GM23248 (cell line): Measurements from ENCODE around the gene ZER1. TPM values are rescaled to one million over a fixed set of nuclear protein-coding genes. Genes with fewer than 3 reads are reported as not detected.

Source experiments
- DNase-seq: peaks from one replicate; pipeline ENCODE4 v3.0.0-alpha.2; 2015
- H2AFZ ChIP-seq: fragments of 200-600 bp; sonication (generic); 2 replicates; pipeline ENCODE4 v1.6.1; 2016; ENCODE audit warnings: antibody characterized with exemption
- H3F3A ChIP-seq: fragments of 200-600 bp; sonication (generic); 2 replicates; pipeline ENCODE4 v1.6.1; 2016; ENCODE audit warnings: mild to moderate bottlenecking, antibody characterized with exemption, mixed run types; ENCODE audit not compliant: insufficient read depth
- H3K27ac ChIP-seq: fragments of 200-600 bp; sonication (generic); 2 replicates; pipeline ENCODE4 v1.5.1; 2016; ENCODE audit warnings: mild to moderate bottlenecking
- H3K27me3 ChIP-seq: fragments of 200-600 bp; sonication (generic); replicated peaks from 2 replicates; pipeline ENCODE4 v1.6.1; 2016; ENCODE audit warnings: mild to moderate bottlenecking; ENCODE audit not compliant: insufficient read depth
- H3K36me3 ChIP-seq: fragments of 200-600 bp; sonication (generic); 2 replicates; pipeline ENCODE4 v1.6.1; 2016; ENCODE audit warnings: low read depth, mild to moderate bottlenecking
- H3K4me1 ChIP-seq: fragments of 200-600 bp; sonication (generic); 2 replicates; pipeline ENCODE4 v1.6.1; 2016; ENCODE audit warnings: mild to moderate bottlenecking; ENCODE audit not compliant: insufficient read depth
- H3K4me2 ChIP-seq: fragments of 200-600 bp; sonication (generic); one replicate; pipeline ENCODE4 v1.6.1; 2016; ENCODE audit warnings: mild to moderate bottlenecking; ENCODE audit not compliant: unreplicated experiment
- H3K4me3 ChIP-seq: fragments of 200-600 bp; sonication (generic); 2 replicates; pipeline ENCODE4 v1.5.1; 2016; ENCODE audit warnings: mild to moderate bottlenecking
- H3K79me2 ChIP-seq: fragments of 200-600 bp; sonication (generic); 2 replicates; pipeline ENCODE4 v1.6.1; 2016; ENCODE audit warnings: mild to moderate bottlenecking; ENCODE audit not compliant: insufficient read depth
- H3K9ac ChIP-seq: fragments of 200-600 bp; sonication (generic); 2 replicates; pipeline ENCODE4 v1.6.1; 2016; ENCODE audit warnings: mild to moderate bottlenecking
- H3K9me2 ChIP-seq: fragments of 200-600 bp; sonication (generic); 2 replicates; pipeline ENCODE4 v1.6.1; 2016; ENCODE audit warnings: mixed run types, mild to moderate bottlenecking, moderate library complexity; ENCODE audit not compliant: insufficient read depth
- H3K9me3 ChIP-seq: fragments of 200-600 bp; sonication (generic); one replicate; pipeline ENCODE4 v1.6.1; 2017; ENCODE audit warnings: low read depth
- H4K20me1 ChIP-seq: fragments of 200-600 bp; sonication (generic); 2 replicates; pipeline ENCODE4 v1.6.0; 2016; ENCODE audit not compliant: insufficient read depth
- EZH2 ChIP-seq: fragments of 200-600 bp; sonication (generic); IDR thresholded peaks from 2 replicates; pipeline ENCODE4 v1.6.1; 2018; ENCODE audit warnings: antibody characterized with exemption, mild to moderate bottlenecking; ENCODE audit not compliant: insufficient read depth, poor library complexity, severe bottlenecking
- EZH2phosphoT487 ChIP-seq: fragments of 200-600 bp; sonication (generic); IDR thresholded peaks from 2 replicates; pipeline ENCODE4 v1.6.1; 2018; ENCODE audit warnings: antibody characterized with exemption, moderate library complexity, mild to moderate bottlenecking, low read depth; ENCODE audit not compliant: insufficient read depth
- WGBS, 2 experiments: methylation state at CpG; one replicate each; pipeline ENCODE4 v1.1.6; 2015 to 2017; ENCODE audit warnings: low lambda C conversion rate in 2 of 2, low coverage in 1 of 2; ENCODE audit errors: missing lambda C conversion rate in 2 of 2; 5-methylcytosine and 5-hydroxymethylcytosine counted together
- in situ Hi-C: fragments of 300-500 bp; cut with MboI; formaldehyde crosslinking; loops from 2 replicates; pipeline ENCODE4 v1.15.0; 2020
- polyA plus RNA-seq: library from polyadenylated mRNA; unstranded; fragments of >200 nt; fragmentation: Nextera tagmentation; extraction: Ambion mirVana; gene quantifications from 2 replicates; pipeline ENCODE4 v1.2.1, GENCODE V29; 2016
- total RNA-seq: library from RNA; depleted of rRNA; stranded (reverse); fragments of >200 nt; shearing (Covaris generic); gene quantifications from 2 replicates; pipeline ENCODE4 v1.2.3, GENCODE V29; 2014

ZER1 gene
- total and polyA plus RNA-seq, 2 experiments from 2014 or later: 20.0 to 28.9 TPM

DNA sequence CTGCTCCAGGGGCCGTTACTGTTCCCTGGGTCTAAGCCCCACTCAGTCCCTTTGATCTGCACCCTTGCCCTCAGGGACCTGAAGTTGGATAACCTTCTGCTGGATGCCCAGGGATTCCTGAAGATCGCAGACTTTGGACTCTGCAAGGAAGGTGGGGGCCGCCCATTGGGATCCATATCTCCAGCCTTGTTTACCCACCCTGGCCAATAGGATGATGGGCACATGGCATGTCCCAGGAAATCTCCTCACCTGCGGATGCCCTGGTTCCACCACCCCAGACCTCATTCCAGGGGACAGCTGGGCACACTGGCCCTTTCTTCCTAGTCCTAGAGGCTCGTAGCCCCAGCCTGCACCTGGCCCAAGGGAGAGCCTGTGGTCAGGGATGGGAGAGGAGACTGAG is 53.3 kb downstream of the ZER1 start:
- Histone ChIP-seq H2AFZ (no peak overlapping the region), H3K4me2 (no peak overlapping the region), H3K79me2 (no peaks in the 10 kb centered on the region), H3K9me2 (no peaks in the 10 kb centered on the region), H3K36me3 (no peaks in the 10 kb centered on the region), H3F3A (no peaks in the 10 kb centered on the region), H3K4me1 (no peaks in the 10 kb centered on the region), H3K9ac (no peak overlapping the region), H3K27ac (no peak overlapping the region), H4K20me1 (no peaks in the 10 kb centered on the region), H3K4me3 (no peak overlapping the region), H3K27me3 (no peaks in the 10 kb centered on the region), H3K9me3 (no peaks in the 10 kb centered on the region)
- WGBS, 2 experiments: 78 to 84% methylated on average over 4 to 5 of the region's 5 CpGs
- DNase-seq: no peak
- no peak for TF ChIP-seq EZH2
- TF ChIP-seq EZH2phosphoT487: no peak
- in situ Hi-C loops: no loop called here

DNA sequence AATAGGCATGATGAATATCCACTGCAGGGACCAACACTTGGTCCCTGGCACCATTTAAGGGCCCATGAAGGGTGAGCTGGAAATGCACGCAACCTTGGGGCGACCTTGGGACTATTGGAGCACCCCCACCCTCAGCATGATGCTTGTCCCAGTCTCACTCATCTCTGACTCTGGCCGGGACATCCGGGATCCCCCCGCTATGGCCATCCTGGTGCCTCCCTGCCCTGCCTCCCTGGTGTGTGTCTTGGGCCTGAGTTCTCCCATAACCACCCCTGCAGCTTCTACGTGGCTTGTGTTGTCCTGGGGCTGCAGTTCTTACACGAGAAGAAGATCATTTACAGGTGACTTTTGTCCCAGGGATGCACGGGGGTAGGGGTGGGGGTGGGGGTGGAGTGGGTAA is 53.7 kb downstream of the ZER1 start:
- no peak overlapping the region for H3K4me3 ChIP-seq
- in situ Hi-C loops: no loop called here
- no peaks in the 10 kb centered on the region for H3K4me1 ChIP-seq
- H2AFZ ChIP-seq: no peak overlapping the region
- H3K27me3 ChIP-seq: no peaks in the 10 kb centered on the region
- WGBS, 2 experiments: 83 to 87% methylated on average over 8 of the region's 8 CpGs
- TF ChIP-seq EZH2: no peak
- TF ChIP-seq EZH2phosphoT487: no peak
- H3F3A ChIP-seq: no peaks in the 10 kb centered on the region
- H3K4me2 ChIP-seq: no peak overlapping the region
- H3K79me2 ChIP-seq: no peaks in the 10 kb centered on the region
- H3K36me3 ChIP-seq: no peaks in the 10 kb centered on the region
- no peak for DNase-seq
- H3K9me3 ChIP-seq: no peaks in the 10 kb centered on the region
- H3K27ac ChIP-seq: no peak overlapping the region
- no peaks in the 10 kb centered on the region for H4K20me1 ChIP-seq
- no peaks in the 10 kb centered on the region for H3K9me2 ChIP-seq
- no peak overlapping the region for H3K9ac ChIP-seq

DNA sequence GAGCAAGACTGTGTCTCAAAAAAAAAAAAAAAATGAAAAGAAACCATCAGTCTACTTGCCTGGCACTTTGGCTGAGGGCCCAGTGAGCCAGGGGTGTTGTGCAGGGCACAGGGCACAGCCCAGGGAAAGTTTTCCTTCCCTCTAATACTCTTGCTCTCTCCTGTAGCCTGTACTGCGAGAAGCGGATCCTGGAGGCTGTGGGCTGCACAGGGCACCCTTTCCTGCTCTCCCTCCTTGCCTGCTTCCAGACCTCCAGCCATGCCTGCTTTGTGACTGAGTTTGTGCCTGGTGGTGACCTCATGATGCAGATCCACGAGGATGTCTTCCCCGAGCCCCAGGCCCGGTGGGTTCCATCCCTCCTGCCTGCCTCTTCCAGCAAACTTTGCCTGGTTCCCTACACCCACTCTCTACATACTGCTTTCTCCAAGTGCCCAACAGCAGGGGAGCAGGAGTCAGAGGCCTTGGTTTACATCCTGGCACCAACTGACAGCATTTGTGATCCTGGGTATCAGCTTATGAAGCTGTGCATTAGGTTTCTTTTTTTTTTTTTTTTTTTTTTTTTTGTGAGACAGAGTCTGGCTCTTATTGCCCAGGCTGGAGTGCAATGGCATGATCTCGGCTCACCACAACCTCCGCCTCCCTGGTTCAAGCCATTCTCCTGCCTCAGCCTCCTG is 55.0 kb downstream of the ZER1 start:
- in situ Hi-C loops: no loop called here
- Histone ChIP-seq H2AFZ (no peak overlapping the region), H3K4me2 (no peak overlapping the region), H3K36me3 (no peaks in the 10 kb centered on the region), H4K20me1 (no peaks in the 10 kb centered on the region), H3K4me1 (no peaks in the 10 kb centered on the region), H3K27me3 (no peaks in the 10 kb centered on the region), H3K79me2 (no peaks in the 10 kb centered on the region), H3K27ac (no peak overlapping the region), H3K9me3 (no peaks in the 10 kb centered on the region), H3F3A (no peaks in the 10 kb centered on the region), H3K9me2 (no peaks in the 10 kb centered on the region), H3K9ac (no peak overlapping the region), H3K4me3 (no peak overlapping the region)
- DNase-seq: no peak
- TF ChIP-seq EZH2: no peak
- no peak for TF ChIP-seq EZH2phosphoT487
- WGBS, 2 experiments: 88 to 93% methylated on average over 7 of the region's 7 CpGs

DNA sequence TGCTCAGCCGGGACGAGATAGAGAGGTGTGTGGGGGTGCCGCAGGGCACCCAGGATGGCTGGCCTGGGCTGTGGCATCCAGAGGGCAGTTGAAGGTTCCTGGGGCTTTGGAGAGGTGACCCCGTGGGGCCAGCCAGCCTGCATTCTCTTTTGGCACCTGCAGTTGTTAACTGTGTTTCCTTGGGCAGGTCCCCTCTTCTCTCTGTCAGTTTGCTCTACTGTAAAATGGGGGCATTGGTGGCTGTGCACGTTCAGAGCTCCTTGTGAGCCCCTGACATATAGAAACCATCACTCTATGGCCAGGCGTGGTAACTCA is 56.3 kb downstream of the ZER1 start:
- H3K27ac ChIP-seq: no peak overlapping the region
- H4K20me1 ChIP-seq: no peaks in the 10 kb centered on the region
- DNase-seq: no peak
- no peaks in the 10 kb centered on the region for H3K79me2 ChIP-seq
- no peak overlapping the region for H3K4me3 ChIP-seq
- no peak overlapping the region for H3K4me2 ChIP-seq
- H3K9ac ChIP-seq: no peak overlapping the region
- in situ Hi-C loops: no loop called here
- H2AFZ ChIP-seq: no peak overlapping the region
- no peaks in the 10 kb centered on the region for H3K9me3 ChIP-seq
- no peaks in the 10 kb centered on the region for H3K9me2 ChIP-seq
- no peaks in the 10 kb centered on the region for H3F3A ChIP-seq
- WGBS, 2 experiments: 83 to 87% methylated on average over 6 of the region's 6 CpGs
- H3K36me3 ChIP-seq: no peaks in the 10 kb centered on the region
- no peaks in the 10 kb centered on the region for H3K27me3 ChIP-seq
- H3K4me1 ChIP-seq: no peaks in the 10 kb centered on the region
- TF ChIP-seq EZH2 (no peak), EZH2phosphoT487 (no peak)
